B cell (primary cell): Measurements from ENCODE around the gene OR14A16.

Source experiments
- EZH2 ChIP-seq: IDR thresholded peaks from 2 replicates; pipeline ENCODE4 v1.6.1; 2012; ENCODE audit warnings: borderline replicate concordance, low read depth, mild to moderate bottlenecking, moderate library complexity, low read length; ENCODE audit not compliant: insufficient read depth, poor library complexity, severe bottlenecking
- TF ChIP-seq, protein P1 (sequence below): fragments of 200-600 bp; IDR thresholded peaks from one replicate; pipeline ENCODE4 v1.8.0; 2022; ENCODE audit warnings: antibody characterized with exemption, mild to moderate bottlenecking

DNA sequence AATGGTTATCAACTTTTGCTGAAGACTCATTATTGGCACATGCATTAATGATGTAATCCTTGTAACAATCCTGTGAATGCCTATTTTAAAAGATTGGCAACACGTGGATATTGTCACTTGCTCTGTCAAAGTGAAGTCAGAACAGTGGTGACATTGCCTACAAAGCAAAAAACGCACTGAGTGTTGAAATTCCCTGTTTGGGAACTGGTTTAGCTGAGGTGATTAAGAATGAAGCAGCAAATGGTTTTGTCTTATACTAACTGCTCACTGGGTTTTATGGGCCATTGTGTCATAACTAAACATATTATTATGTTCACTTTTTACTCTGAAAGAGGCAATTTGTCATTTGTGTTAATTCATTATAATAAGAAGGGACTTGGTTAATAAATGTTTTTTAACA, 11.3 kb downstream of the OR14A16 start:
- TF ChIP-seq, protein P1, sequence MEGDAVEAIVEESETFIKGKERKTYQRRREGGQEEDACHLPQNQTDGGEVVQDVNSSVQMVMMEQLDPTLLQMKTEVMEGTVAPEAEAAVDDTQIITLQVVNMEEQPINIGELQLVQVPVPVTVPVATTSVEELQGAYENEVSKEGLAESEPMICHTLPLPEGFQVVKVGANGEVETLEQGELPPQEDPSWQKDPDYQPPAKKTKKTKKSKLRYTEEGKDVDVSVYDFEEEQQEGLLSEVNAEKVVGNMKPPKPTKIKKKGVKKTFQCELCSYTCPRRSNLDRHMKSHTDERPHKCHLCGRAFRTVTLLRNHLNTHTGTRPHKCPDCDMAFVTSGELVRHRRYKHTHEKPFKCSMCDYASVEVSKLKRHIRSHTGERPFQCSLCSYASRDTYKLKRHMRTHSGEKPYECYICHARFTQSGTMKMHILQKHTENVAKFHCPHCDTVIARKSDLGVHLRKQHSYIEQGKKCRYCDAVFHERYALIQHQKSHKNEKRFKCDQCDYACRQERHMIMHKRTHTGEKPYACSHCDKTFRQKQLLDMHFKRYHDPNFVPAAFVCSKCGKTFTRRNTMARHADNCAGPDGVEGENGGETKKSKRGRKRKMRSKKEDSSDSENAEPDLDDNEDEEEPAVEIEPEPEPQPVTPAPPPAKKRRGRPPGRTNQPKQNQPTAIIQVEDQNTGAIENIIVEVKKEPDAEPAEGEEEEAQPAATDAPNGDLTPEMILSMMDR, result no peak
- TF ChIP-seq EZH2, result no peak
